HEK293 (cell line): ENCODE results near the gene RPS19.

Source experiments
- CTCF ChIA-PET: fragments of 350-600 bp; formaldehyde crosslinking; extraction: SDS; loops from one replicate; lab custom pipeline; 2021; ENCODE audit warnings: antibody characterized with exemption; lab: Yijun Ruan, JAX
- POLR2A ChIA-PET: fragments of 300-600 bp; formaldehyde crosslinking; extraction: SDS; loops from one replicate; lab custom pipeline; 2020; ENCODE audit warnings: antibody characterized with exemption, inconsistent platforms; lab: Yijun Ruan, JAX
- H3K27ac ChIP-seq: fragments of 200-500 bp; sonication (Bioruptor generic); 2 replicates; pipeline ENCODE4 v1.5.1; 2014; ENCODE audit warnings: low read depth, low read length, control low read depth, inconsistent platforms; ENCODE audit errors: extremely low read depth
- H3K36me3 ChIP-seq, 2 experiments: fragments of 200-500 bp in 1 of 2; sonication (Bioruptor generic) in 1 of 2; 1 replicate in 1 of 2; 2 replicates in 1 of 2; pipeline ENCODE4 v1.5.1; 2014 to 2017; ENCODE audit warnings: inconsistent platforms in 2 of 2, low read length in 2 of 2; ENCODE audit not compliant: control insufficient read depth in 2 of 2, insufficient read depth in 1 of 2
- H3K4me1 ChIP-seq: fragments of 200-500 bp; sonication (Bioruptor generic); 2 replicates; pipeline ENCODE4 v1.5.1; 2014; ENCODE audit warnings: mild to moderate bottlenecking, low read length, inconsistent platforms; ENCODE audit not compliant: control insufficient read depth, insufficient read depth
- H3K4me3 ChIP-seq: 2 replicates; pipeline ENCODE4 v1.5.1; 2011; ENCODE audit warnings: low read depth, mild to moderate bottlenecking, control low read depth, low read length, moderate library complexity
- H3K9me3 ChIP-seq: fragments of 200-500 bp; sonication (Bioruptor generic); 2 replicates; pipeline ENCODE4 v1.5.1; 2014; ENCODE audit warnings: low read depth, low read length, inconsistent platforms; ENCODE audit not compliant: control insufficient read depth, insufficient read depth
- EGR2 ChIP-seq: fragments of 450-650 bp; formaldehyde crosslinking; IDR thresholded peaks from 2 replicates; pipeline ENCODE4 v1.5.1; 2016; ENCODE audit warnings: low read depth, missing biosample characterization, missing genetic modification characterization
- GLI4 ChIP-seq: fragments of 450-650 bp; formaldehyde crosslinking; IDR thresholded peaks from 2 replicates; pipeline ENCODE4 v1.5.1; 2016; ENCODE audit warnings: missing biosample characterization, missing genetic modification characterization
- KLF10 ChIP-seq: fragments of 450-650 bp; IDR thresholded peaks from 2 replicates; pipeline ENCODE4 v1.5.1; 2018; ENCODE audit warnings: missing biosample characterization, mild to moderate bottlenecking, missing genetic modification characterization
- PATZ1 ChIP-seq: fragments of 450-650 bp; formaldehyde crosslinking; IDR thresholded peaks from 2 replicates; pipeline ENCODE4 v1.5.1; 2016; ENCODE audit warnings: missing biosample characterization, missing genetic modification characterization
- RBAK ChIP-seq: fragments of 450-650 bp; formaldehyde crosslinking; IDR thresholded peaks from 2 replicates; pipeline ENCODE4 v1.5.1; 2016; ENCODE audit warnings: missing biosample characterization, missing genetic modification characterization
- SP3 ChIP-seq: fragments of 450-650 bp; formaldehyde crosslinking; IDR thresholded peaks from 2 replicates; pipeline ENCODE4 v1.5.1; 2016; ENCODE audit warnings: missing biosample characterization, missing genetic modification characterization
- ZBTB48 ChIP-seq: fragments of 450-650 bp; formaldehyde crosslinking; IDR thresholded peaks from 2 replicates; pipeline ENCODE4 v1.5.1; 2016; ENCODE audit warnings: missing biosample characterization, missing genetic modification characterization
- ZFHX2 ChIP-seq: fragments of 450-650 bp; formaldehyde crosslinking; conservative IDR thresholded peaks from 2 replicates; pipeline ENCODE4 v1.5.1; 2016; ENCODE audit warnings: missing biosample characterization, missing genetic modification characterization
- ZNF148 ChIP-seq: fragments of 450-650 bp; formaldehyde crosslinking; IDR thresholded peaks from 2 replicates; pipeline ENCODE4 v1.5.0; 2017; ENCODE audit warnings: missing biosample characterization, missing genetic modification characterization, borderline replicate concordance
- ZNF155 ChIP-seq: fragments of 450-650 bp; formaldehyde crosslinking; IDR thresholded peaks from 2 replicates; pipeline ENCODE4 v1.5.1; 2016; ENCODE audit warnings: missing biosample characterization, missing genetic modification characterization
- ZNF274 ChIP-seq, 2 experiments: fragments of 200-500 bp in 1 of 2; fragments of 450-650 bp in 1 of 2; sonication (Bioruptor generic) in 1 of 2; formaldehyde crosslinking in 1 of 2; IDR thresholded peaks; 2 replicates each; pipeline versions ENCODE4 v1.5.1 to v1.6.1; 2014 to 2016; ENCODE audit warnings: borderline replicate concordance in 1 of 2, inconsistent platforms in 1 of 2, low read length in 1 of 2, missing biosample characterization in 1 of 2, missing genetic modification characterization in 1 of 2
- ZNF433 ChIP-seq: fragments of 450-650 bp; formaldehyde crosslinking; IDR thresholded peaks from 2 replicates; pipeline ENCODE4 v1.5.1; 2016; ENCODE audit warnings: missing biosample characterization, missing genetic modification characterization, low read depth
- ZNF488 ChIP-seq: fragments of 450-650 bp; formaldehyde crosslinking; IDR thresholded peaks from 2 replicates; pipeline ENCODE4 v1.5.1; 2016; ENCODE audit warnings: missing biosample characterization, missing genetic modification characterization
- ZNF544 ChIP-seq: fragments of 450-650 bp; formaldehyde crosslinking; IDR thresholded peaks from 2 replicates; pipeline ENCODE4 v1.5.0; 2017; ENCODE audit warnings: missing biosample characterization, missing genetic modification characterization
- ZNF600 ChIP-seq: fragments of 450-650 bp; formaldehyde crosslinking; IDR thresholded peaks from 2 replicates; pipeline ENCODE4 v1.5.1; 2016; ENCODE audit warnings: missing biosample characterization, missing genetic modification characterization
- ZNF660 ChIP-seq: fragments of 450-650 bp; IDR thresholded peaks from 2 replicates; pipeline ENCODE4 v1.5.1; 2018; ENCODE audit warnings: missing biosample characterization, mild to moderate bottlenecking, missing genetic modification characterization
- ZSCAN4 ChIP-seq: fragments of 450-650 bp; formaldehyde crosslinking; IDR thresholded peaks from 2 replicates; pipeline ENCODE4 v1.5.1; 2017; ENCODE audit warnings: missing biosample characterization, missing genetic modification characterization
- TF ChIP-seq, protein P1 (sequence below): fragments of 450-650 bp; formaldehyde crosslinking; IDR thresholded peaks from 2 replicates; pipeline ENCODE4 v1.5.1; 2016; ENCODE audit warnings: missing biosample characterization, missing genetic modification characterization

RPS19 gene

DNA sequence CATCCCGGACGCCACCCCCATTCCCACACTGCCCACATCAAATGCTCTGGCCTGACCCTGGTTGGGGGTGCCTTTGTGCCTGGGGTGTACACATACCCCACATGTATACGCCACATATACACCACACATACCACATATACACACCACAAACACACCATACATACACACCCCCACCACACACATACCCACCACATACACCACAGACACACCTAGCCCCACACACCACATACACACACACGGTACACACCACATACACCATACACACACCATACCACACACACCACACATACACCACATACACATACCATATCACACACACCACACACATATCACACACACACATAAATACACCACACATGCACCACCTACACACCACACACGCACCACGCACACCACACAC lies 58.0 kb downstream of the RPS19 start:
- POLR2A ChIA-PET = no interaction called here
- CTCF ChIA-PET = no interaction called here
- Histone ChIP-seq H3K9me3 (no peaks in the 10 kb centered on the region), H3K27ac (no peak overlapping the region), H3K4me1 (no peaks in the 10 kb centered on the region), H3K36me3 (no peaks in the 10 kb centered on the region), H3K4me3 (no peak overlapping the region)
- TF ChIP-seq ZNF148 (tag by site-specific recombination) = 0 out of 2 replicates have a peak, but pooled peaks have one; percentile 53
- 0 out of 2 replicates have a peak, but pooled peaks have one; percentile 21 for TF ChIP-seq ZNF488 (tag by site-specific recombination)
- 0 out of 2 replicates have a peak, but pooled peaks have one; percentile 50 for TF ChIP-seq GLI4 (tag by site-specific recombination)
- 0 out of 2 replicates have a peak, but pooled peaks have one; percentile 6 for TF ChIP-seq ZNF544 (tag by site-specific recombination)
- 0 out of 2 replicates have a peak, but pooled peaks have one; percentile 19 for TF ChIP-seq RBAK
- TF ChIP-seq ZNF600 (tag by site-specific recombination) = no peak
- TF ChIP-seq ZNF433 (tag by site-specific recombination) = no peak
- peak; percentile 7; the same call in 1 of the 2 replicates for TF ChIP-seq ZFHX2
- TF ChIP-seq ZBTB48 (tag by site-specific recombination) = peak; percentile 8; the same call in 1 of the 2 replicates
- TF ChIP-seq KLF10 (tag by site-specific recombination) = no peak
- no peak for TF ChIP-seq ZNF660 (tag by site-specific recombination)
- 0 out of 2 replicates have a peak, but pooled peaks have one; percentile 12 for TF ChIP-seq EGR2 (tag by site-specific recombination)
- peak; percentile 8; the same call in 1 of the 2 replicates for TF ChIP-seq ZSCAN4 (tag by site-specific recombination)
- TF ChIP-seq, protein P1, sequence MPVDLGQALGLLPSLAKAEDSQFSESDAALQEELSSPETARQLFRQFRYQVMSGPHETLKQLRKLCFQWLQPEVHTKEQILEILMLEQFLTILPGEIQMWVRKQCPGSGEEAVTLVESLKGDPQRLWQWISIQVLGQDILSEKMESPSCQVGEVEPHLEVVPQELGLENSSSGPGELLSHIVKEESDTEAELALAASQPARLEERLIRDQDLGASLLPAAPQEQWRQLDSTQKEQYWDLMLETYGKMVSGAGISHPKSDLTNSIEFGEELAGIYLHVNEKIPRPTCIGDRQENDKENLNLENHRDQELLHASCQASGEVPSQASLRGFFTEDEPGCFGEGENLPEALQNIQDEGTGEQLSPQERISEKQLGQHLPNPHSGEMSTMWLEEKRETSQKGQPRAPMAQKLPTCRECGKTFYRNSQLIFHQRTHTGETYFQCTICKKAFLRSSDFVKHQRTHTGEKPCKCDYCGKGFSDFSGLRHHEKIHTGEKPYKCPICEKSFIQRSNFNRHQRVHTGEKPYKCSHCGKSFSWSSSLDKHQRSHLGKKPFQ (tag by site-specific recombination) = 0 out of 2 replicates have a peak, but pooled peaks have one; percentile 9
- no peak for TF ChIP-seq ZNF274 (IDR thresholded peaks at IDR 0.05; ENCODE audit: low read length)
- TF ChIP-seq ZNF274 (tag by site-specific recombination; IDR thresholded peaks at IDR 0.05; ENCODE audit: borderline replicate concordance) = peak; percentile 9; the same call in 1 of the 2 replicates
- TF ChIP-seq ZNF155 (tag by site-specific recombination) = peak; percentile 59; the same call in 1 of the 2 replicates
- peak; percentile 59 for TF ChIP-seq PATZ1
- no peak for TF ChIP-seq SP3 (tag by site-specific recombination)
